ENCODE results near the gene COLEC11. TPM values are rescaled to one million over a fixed set of nuclear protein-coding genes. Genes with fewer than 3 reads are reported as not detected.

Gene COLEC11
- total RNA-seq, 1 donor from 2014 or later: not detected

GRCh38 chr2:3654011-3654410 lies 59.1 kb downstream of the COLEC11 start:
- Mint-ChIP-seq H3K27ac (ENCODE audit: unreplicated experiment) (no peak overlapping the region), H3K4me3 (ENCODE audit: unreplicated experiment) (no peak overlapping the region), H3K36me3 (ENCODE audit: unreplicated experiment) (no peaks in the 10 kb centered on the region), H3K4me1 (ENCODE audit: unreplicated experiment) (peaks cover 7% of the 10 kb centered on the region), H3K27me3 (ENCODE audit: unreplicated experiment) (peaks cover 7% of the 10 kb centered on the region), H3K9me3 (ENCODE audit: unreplicated experiment) (no peaks in the 10 kb centered on the region)
- no peak for TF ChIP-seq CTCF (IDR thresholded peaks at IDR 0.05)
- no peak for DNase-seq (ENCODE audit: extremely low spot score, unreplicated experiment)

DNA sequence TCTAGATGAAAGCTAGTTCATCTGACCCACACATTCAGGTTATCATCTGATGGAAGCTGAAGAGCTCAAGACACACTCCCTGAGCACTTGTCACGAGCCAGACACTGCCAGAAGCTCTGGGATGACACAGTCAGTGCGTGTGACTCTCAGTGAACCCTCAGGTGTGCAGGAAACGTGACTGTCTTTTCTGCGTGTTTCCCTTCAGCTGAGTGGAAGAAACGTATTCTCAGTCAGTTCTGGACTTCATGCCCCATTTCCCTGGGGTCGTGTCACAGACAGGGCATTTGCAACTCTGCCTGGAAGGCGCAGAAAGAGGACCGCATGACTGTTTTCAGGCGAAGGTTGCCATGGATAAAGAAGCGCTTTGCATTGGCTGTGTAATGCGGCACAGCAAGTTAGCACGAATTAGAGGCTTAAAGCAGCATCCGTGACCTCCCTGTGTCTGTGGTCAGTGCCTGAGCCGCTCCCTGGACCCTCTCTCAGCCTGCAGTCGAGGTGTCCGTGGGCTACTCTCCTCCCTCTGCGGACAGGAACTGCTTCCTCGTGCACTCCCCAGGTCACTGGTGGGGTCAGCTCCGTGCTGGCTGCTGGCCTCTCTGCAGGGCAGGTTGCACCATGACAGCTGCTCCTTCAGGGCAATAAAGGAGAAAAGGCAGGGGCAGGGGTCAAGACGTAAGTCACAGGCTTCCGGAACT lies 59.8 kb downstream of the COLEC11 start:
- Mint-ChIP-seq H3K36me3 (ENCODE audit: unreplicated experiment) (no peaks in the 10 kb centered on the region), H3K4me1 (ENCODE audit: unreplicated experiment) (peaks cover 9% of the 10 kb centered on the region), H3K4me3 (ENCODE audit: unreplicated experiment) (no peak overlapping the region), H3K27me3 (ENCODE audit: unreplicated experiment) (peaks cover 5% of the 10 kb centered on the region), H3K27ac (ENCODE audit: unreplicated experiment) (no peak overlapping the region), H3K9me3 (ENCODE audit: unreplicated experiment) (no peaks in the 10 kb centered on the region)
- no peak for DNase-seq (ENCODE audit: extremely low spot score, unreplicated experiment)
- TF ChIP-seq CTCF (IDR thresholded peaks at IDR 0.05): no peak

- TF ChIP-seq CTCF (IDR thresholded peaks at IDR 0.05): no peak
- Mint-ChIP-seq H3K9me3 (ENCODE audit: unreplicated experiment) (no peaks in the 10 kb centered on the region), H3K4me3 (ENCODE audit: unreplicated experiment) (no peak overlapping the region), H3K27me3 (ENCODE audit: unreplicated experiment) (peaks cover 5% of the 10 kb centered on the region), H3K4me1 (ENCODE audit: unreplicated experiment) (peaks cover 6% of the 10 kb centered on the region), H3K27ac (ENCODE audit: unreplicated experiment) (no peak overlapping the region), H3K36me3 (ENCODE audit: unreplicated experiment) (no peaks in the 10 kb centered on the region)
- no peak for DNase-seq (ENCODE audit: extremely low spot score, unreplicated experiment)
Measured at GRCh38 chr2:3655871-3656761, 61.2 kb downstream of the COLEC11 start.

DNA sequence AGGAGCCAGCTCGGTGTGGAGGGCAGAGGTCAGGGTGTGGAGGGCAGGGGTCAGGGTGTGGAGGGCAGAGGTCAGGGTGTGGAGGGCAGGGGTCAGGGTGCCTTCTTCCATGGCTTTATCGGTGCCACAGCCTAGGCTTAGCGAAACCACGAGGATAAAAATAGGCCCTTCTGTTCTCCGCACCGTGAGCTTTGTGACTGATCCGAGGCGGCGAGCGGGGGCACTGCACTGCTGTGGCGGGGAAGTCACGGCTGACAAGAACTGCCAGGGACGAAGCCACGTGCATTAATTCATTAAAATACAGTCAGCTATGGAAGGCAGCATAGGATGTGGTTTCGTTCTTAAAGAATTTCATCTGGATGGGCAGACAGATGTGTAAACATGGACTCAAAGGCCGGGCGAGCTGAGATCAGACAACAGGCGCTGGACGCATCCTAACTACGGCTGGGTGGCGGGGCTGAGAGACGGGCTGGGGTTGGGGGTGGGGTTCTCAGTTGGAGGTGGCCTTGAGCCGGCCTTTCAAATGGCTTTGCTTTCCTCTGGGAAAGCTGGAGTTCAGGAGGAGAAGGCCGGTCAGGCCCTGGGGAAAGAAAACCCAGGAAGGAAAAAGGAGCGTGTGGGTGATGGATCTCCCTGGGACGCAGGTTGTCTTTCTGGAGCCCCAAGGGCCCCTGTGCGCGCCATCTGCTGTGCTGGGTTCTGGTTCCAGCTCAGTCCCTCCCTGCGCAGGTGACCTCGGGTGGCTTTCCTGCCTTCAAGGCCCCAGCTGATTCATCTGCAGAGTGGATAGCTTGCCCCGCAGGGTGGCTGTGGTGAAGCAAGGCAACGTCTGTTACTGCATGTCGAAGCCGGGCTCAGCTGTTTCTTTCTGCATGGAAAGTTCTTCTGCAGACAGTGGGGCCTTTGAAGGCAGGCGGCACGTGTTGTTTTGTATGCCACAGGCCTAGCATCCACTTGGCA lies 62.1 kb downstream of the COLEC11 start:
- H3K27ac Mint-ChIP-seq (ENCODE audit: unreplicated experiment): no peak overlapping the region
- no peaks in the 10 kb centered on the region for H3K27me3 Mint-ChIP-seq (ENCODE audit: unreplicated experiment)
- no peaks in the 10 kb centered on the region for H3K9me3 Mint-ChIP-seq (ENCODE audit: unreplicated experiment)
- peaks cover 6% of the 10 kb centered on the region for H3K4me1 Mint-ChIP-seq (ENCODE audit: unreplicated experiment)
- no peak overlapping the region for H3K4me3 Mint-ChIP-seq (ENCODE audit: unreplicated experiment)
- no peak for DNase-seq (ENCODE audit: extremely low spot score, unreplicated experiment)
- H3K36me3 Mint-ChIP-seq (ENCODE audit: unreplicated experiment): no peaks in the 10 kb centered on the region
- no peak for TF ChIP-seq CTCF (IDR thresholded peaks at IDR 0.05)

Measured in osteocyte (in vitro differentiated cells).